ENCODE results near the gene UBE2J2.
A peak's percentile ranks its signal among the peaks of the same experiment; 100 is the strongest.
"Not testable (repeated sequence)": the region's sequence is repeated elsewhere in the genome, so short reads cannot be mapped to it uniquely, and the experiment has no call there.

The UBE2J2 gene

GRCh38 chr1:1250786-1251284, 22.8 kb downstream of the UBE2J2 start:
- H3K4me3 ChIP-seq (ENCODE audit: low read depth, low read length), result no peak overlapping the region
- DNase-seq, result peak; percentile 10
- peaks cover 20% of the 10 kb centered on the region for H3K27me3 ChIP-seq
- H3K36me3 ChIP-seq, result peaks cover 29% of the 10 kb centered on the region
- TF ChIP-seq CTCF (IDR thresholded peaks at IDR 0.05; ENCODE audit: low read depth, low read length), result no peak
- H3K9me3 ChIP-seq, result no peaks in the 10 kb centered on the region
- H3K4me1 ChIP-seq, result no peaks in the 10 kb centered on the region

DNA sequence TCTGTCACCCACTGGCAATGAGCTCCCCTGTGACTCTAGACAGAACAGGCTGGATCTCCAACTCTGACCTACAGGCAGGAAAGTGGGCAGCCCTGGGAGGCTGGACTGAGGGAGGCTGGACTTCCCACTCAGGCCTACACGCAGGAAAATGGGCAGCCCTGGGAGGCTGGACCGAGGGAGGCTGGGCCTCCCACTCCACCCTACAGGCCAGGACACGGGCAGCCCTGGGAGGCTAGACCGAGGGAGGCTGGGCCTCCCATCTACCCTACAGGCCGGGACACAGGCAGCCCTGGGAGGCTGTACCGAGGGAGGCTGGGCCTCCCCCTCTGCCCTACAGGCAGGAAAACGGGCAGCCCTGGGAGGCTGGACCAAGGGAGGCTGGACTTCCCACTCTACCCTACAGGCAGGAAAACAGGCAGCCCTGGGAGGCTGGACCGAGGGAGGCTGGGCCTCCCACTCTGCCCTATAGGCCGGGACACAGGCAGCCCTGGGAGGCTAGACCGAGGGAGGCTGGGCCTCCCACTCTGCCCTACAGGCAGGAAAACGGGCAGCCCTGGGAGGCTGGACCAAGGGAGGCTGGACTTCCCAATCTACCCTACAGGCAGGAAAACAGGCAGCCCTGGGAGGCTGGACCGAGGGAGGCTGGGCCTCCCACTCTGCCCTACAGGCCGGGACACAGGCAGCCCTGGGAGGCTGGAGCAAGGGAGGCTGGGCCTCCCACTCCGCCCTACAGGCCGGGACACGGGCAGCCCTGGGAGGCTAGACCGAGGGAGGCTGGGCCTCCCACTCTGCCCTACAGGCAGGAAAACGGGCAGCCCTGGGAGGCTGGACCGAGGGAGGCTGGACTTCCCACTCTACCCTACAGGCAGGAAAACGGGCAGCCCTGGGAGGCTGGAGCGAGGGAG, 25.4 kb downstream of the UBE2J2 start:
- not testable (repeated sequence) for H3K36me3 ChIP-seq; H3K9me3 ChIP-seq; H3K4me3 ChIP-seq (ENCODE audit: low read depth, low read length); DNase-seq; H3K4me1 ChIP-seq
- H3K27me3 ChIP-seq, result peaks cover 36% of the 10 kb centered on the region

GRCh38 chr1:1247341-1247913, 26.2 kb downstream of the UBE2J2 start:
- Histone ChIP-seq H3K27me3 (peaks cover 41% of the 10 kb centered on the region), H3K4me1 (no peaks in the 10 kb centered on the region), H3K4me3 (ENCODE audit: low read depth, low read length) (no peak overlapping the region), H3K36me3 (no peaks in the 10 kb centered on the region), H3K9me3 (no peaks in the 10 kb centered on the region)
- DNase-seq, result no peak
- TF ChIP-seq CTCF (IDR thresholded peaks at IDR 0.05; ENCODE audit: low read depth, low read length), result no peak

GRCh38 chr1:1246577-1247340, 26.9 kb downstream of the UBE2J2 start, which contains the start of gene C1QTNF12:
Gene C1QTNF12 (minus strand): TSS chr1:1246722. CDS start chr1:1246690, 32 bp downstream.
- Histone ChIP-seq H3K4me3 (ENCODE audit: low read depth, low read length) (no peak within 1 kb of the TSS), H3K4me1 (no peaks in the 10 kb centered on the region), H3K27me3 (peaks cover 46% of the 10 kb centered on the region), H3K36me3 (no peaks in the 10 kb centered on the region), H3K9me3 (no peaks in the 10 kb centered on the region)
- TF ChIP-seq CTCF (IDR thresholded peaks at IDR 0.05; ENCODE audit: low read depth, low read length), result 0 out of 2 replicates have a peak, but pooled peaks have one; percentile 8
- DNase-seq, result no peak

DNA sequence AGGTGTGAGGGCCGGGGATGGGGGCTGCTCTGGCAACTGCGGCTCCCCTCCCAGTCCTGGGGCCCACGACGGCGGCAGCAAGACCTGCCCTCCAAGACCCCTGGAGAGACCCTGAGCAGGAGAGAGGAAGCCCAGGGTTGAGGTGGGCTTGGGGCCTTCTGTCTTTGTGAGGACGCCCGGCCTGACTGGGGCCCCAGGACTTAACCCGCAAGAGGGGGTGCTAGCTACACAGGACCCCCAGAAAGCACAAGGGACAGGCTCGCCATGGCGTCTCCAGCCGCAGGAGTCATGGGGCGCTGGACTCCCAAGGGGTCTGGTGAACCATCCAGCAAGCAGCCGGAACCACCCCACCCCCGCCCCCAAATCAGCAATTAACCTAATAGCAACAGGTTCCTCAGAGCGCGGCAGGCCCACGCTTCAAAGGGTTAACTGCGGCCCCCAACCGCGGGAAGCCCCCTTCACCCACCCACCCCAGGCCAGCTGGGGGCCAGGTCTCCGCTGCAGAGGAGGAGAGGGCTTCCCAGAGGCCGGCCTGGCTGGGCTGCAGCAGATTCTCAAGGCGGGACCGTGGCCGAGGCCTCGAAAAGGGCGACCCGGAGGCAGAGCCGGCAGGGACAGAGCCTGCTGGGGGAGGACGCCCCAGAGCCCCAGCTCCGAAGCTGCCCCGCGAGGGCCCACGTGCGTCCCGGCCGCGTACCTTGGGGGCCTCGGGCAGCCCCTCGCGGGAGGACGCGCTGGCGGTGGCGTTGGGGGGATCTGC, 27.7 kb downstream of the UBE2J2 start:
- no peak for DNase-seq
- Histone ChIP-seq H3K36me3 (no peaks in the 10 kb centered on the region), H3K27me3 (peaks cover 54% of the 10 kb centered on the region), H3K4me3 (ENCODE audit: low read depth, low read length) (no peak overlapping the region), H3K9me3 (no peaks in the 10 kb centered on the region), H3K4me1 (no peaks in the 10 kb centered on the region)
- no peak for TF ChIP-seq CTCF (IDR thresholded peaks at IDR 0.05; ENCODE audit: low read depth, low read length)

Measured in BE2C (cell line).